GM19240 (cell line): ENCODE measurements around the gene CCDC71.

Experiments used
- DNase-seq: peaks from one replicate; pipeline ENCODE4 v3.0.0; 2011; ENCODE audit warnings: low spot score; ENCODE audit not compliant: insufficient read length

Gene CCDC71

GRCh38 chr3:49131576-49131975 lies 34.6 kb downstream of the CCDC71 start:
- DNase-seq = no peak

DNA sequence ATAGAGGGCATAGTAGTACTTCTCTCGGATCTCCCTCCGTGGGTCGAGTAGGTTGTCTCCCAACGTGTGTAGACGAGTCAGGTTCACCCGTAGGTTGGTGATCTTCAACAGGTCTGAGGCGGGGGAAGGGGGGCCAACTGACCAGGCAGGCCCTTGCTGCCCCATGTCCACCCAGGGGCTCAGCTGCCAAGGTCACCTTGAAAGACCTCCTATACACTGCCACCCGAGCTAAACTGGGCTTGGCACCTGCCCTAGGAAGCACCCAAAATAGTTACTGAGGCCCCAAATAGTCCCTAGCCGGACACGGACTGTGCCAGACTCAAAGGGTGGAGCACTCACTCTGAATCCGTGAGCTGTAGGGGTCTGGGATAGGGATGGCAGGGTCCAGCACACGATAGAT lies 35.1 kb downstream of the CCDC71 start:
- no peak for DNase-seq

GRCh38 chr3:49124991-49125670 lies 41.0 kb downstream of the CCDC71 start:
- DNase-seq = no peak

DNA sequence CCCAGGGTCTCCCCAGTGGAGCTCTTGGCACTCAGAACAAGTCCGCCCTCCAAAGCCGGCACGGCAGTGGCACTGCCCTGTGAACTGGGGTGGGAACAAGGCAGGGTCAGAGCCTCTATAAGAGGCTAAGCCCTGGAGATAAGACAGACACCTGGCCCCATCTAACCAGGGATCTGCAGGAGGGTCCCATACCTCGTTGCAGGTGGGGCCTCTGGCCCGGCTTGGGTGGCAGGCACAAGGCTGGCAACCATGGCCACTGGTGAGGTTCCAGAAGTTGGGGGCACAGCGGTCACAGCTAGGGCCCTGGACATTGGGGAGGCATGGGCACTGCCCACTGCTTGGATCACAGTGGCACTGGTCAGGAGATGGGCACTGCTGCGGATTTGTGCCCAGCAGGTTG lies 41.9 kb downstream of the CCDC71 start:
- DNase-seq = no peak

DNA sequence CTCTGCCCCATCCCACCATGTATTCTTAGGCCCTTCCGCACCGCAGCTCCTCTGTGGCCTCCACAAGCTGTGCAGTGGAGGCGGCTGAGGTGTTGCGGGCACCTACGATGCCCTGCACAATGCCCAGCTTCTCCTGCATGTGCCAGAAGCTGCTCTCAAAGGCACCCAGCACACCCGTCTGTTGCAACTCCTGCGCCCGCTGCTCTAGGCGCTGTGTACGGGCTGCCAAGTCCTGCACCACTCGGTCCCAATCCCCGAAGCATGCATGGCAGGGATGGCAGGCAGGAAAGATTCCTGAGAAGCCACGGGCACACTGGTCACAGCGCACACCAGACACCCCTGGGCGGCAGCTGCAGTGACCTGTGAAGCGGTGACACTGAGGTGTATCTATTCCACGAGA lies 42.4 kb downstream of the CCDC71 start:
- no peak for DNase-seq

DNA sequence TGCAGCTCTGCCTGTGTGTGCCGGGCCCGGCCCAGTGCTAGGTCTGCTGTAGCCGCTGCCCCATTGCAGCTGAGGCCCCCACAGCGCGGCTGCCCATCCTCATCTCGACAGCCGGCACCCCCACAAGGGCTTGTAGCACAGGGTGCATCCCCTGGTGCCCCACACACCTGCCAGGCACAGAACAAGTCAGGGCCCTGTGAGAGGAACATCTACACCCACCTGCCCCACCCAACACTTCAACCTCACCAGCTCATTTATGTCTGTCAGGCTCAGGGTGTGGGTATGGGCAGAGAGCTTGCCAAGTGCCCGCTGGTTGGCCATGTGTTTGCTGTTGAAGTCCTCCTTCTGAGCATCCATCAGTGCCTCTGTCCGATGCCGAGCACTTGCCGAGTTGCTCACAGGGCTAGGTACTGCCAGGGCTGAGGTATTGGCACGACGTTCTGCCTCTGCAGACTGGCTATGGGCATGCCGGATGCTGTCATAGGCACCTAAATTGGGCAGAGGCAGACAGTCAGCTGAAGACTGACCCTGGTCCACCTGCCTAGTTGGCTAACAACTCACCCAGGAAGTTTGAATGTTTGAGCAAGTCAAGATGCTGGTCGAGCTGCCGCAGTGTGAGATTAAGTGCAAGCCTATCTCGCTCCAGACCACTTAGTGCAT lies 43.1 kb downstream of the CCDC71 start:
- no peak for DNase-seq

GRCh38 chr3:49122451-49122850 lies 43.7 kb downstream of the CCDC71 start:
- no peak for DNase-seq

DNA sequence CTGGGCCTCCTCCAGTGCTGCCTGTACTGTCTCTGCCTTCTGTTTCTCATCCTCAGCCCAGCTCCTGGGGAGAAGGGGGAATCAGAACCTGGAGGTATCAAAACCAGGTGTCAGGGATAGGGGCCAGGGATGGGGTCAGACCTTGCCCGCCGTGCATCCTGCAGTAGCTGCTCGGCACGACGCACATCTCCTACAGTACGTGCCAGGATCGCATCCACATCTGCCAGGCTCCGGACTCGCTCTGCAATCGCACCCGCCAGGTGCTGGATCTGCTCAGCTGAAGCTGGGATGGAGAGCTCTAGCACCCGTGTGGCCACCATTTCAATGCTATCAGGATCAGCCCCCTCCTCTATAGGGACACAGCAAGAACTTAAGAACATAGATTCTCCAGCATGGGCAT lies 44.1 kb downstream of the CCDC71 start:
- DNase-seq = no peak

GRCh38 chr3:49121132-49121736 lies 44.9 kb downstream of the CCDC71 start:
- no peak for DNase-seq

DNA sequence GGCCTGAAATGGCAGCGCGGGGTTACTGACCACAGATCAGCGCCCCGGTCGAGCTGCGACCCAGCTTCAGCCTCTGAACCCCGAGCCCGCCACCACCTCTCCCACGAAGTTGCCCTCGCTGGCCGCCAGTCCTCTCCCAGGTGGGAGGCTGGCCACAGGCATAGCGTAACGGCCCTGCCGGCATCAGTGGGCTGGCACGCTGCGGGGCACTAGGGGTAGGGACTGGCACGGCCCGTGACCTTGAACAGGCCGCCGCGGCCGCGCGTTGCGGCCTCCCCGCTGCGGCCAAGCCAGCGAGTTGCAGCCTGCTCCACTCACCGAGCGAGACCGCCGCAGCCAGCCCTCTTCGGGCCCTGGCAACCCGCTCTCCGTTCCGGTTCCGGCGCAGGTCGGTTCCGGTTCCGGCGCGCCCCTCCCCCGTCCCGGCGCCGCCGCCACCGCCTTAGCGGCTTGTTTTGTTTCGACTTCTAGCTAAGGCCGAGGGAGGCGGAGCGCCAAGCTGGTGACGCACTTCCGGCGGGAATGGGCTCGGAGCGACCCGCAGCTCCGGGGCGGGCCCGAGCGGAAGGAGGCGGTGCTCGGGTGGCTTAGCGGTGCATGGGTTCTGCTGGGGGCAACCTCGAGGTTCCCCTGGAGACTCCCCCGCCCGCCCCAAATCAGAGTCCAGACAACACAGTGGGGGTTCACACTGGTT lies 45.5 kb downstream of the CCDC71 start, which contains the start of gene USP19:
Gene USP19, minus strand, starts transcription at position 386 of the 694 bp plus-strand sequence. CDS start 1,678 bp downstream, outside the sequence.
- peak; percentile 98 for DNase-seq

DNA sequence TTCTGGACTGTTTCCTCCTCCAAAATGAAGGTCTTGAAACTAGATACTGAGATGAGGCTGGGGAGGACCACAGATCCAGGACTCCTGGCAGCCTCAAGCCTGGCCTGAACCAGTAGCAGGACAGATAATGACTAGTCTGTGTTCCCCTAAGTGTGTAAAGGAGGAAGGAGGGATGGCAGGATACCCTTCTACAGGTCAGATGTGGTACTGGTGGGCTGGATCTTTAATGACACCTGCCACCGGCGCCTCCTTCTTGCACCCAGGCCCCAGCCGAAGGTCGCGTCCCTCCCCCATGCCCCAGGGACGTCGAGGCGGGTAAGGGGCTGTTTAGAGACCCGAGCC lies 46.1 kb downstream of the CCDC71 start:
- peak; percentile 30 for DNase-seq

- DNase-seq = no peak
These were observed 46.7 kb downstream of the CCDC71 start for GRCh38 chr3:49119439-49119838.

- DNase-seq = no peak
These were observed 47.1 kb downstream of the CCDC71 start for GRCh38 chr3:49119036-49119435.
